T-helper 1 cell treated with Interleukin-12 subunit alpha and Interleukin-12 subunit beta and Interleukin-4 antibody, amounts not matched to agents 30 ng/mL and 1 ng/mL, for 36 hours (primary cell): Measurements from ENCODE around the gene LSS. TPM values are rescaled to one million over a fixed set of nuclear protein-coding genes. Genes with fewer than 3 reads are reported as not detected.

Source experiments
- intact Hi-C: fragments of 100-400 bp; cut with micrococcal nuclease; formaldehyde crosslinking; loops from one replicate; pipeline ENCODE4 v1.15.1; 2024
- total RNA-seq: library from RNA; stranded (reverse); gene quantifications from 2 replicates; pipeline ENCODE4 v1.2.3, GENCODE V29; 2022

Gene LSS
- total RNA-seq, 1 donor from 2014 or later = 48.5 TPM

DNA sequence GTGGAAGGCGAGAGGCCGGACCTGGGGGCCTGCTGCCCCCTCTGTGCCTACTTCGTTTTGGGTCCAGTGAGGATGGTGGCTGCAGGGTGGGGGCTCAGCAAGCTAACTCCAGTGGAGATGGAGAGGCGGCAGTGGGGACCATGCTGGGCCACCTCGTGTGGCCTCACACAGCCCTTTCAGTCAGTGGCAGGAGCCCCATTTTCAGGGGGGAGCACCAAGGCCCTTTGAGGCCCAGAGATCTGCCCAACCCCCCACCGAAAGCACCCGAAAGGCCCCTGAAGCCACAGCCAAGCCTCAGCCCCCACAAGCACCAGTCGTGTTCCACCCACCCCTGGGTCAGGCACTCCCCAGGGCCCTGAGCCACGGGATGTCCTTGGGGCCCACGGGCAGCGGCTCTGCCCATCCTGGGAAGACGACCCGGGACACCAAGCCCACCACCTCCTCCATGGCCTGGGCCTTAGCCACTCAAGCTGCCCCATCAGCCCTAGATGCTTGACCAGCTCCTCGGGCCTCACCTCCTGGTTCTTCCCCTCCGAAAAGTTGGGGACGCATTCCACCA lies 73.5 kb downstream of the LSS start:
- intact Hi-C loops = no loop called here

DNA sequence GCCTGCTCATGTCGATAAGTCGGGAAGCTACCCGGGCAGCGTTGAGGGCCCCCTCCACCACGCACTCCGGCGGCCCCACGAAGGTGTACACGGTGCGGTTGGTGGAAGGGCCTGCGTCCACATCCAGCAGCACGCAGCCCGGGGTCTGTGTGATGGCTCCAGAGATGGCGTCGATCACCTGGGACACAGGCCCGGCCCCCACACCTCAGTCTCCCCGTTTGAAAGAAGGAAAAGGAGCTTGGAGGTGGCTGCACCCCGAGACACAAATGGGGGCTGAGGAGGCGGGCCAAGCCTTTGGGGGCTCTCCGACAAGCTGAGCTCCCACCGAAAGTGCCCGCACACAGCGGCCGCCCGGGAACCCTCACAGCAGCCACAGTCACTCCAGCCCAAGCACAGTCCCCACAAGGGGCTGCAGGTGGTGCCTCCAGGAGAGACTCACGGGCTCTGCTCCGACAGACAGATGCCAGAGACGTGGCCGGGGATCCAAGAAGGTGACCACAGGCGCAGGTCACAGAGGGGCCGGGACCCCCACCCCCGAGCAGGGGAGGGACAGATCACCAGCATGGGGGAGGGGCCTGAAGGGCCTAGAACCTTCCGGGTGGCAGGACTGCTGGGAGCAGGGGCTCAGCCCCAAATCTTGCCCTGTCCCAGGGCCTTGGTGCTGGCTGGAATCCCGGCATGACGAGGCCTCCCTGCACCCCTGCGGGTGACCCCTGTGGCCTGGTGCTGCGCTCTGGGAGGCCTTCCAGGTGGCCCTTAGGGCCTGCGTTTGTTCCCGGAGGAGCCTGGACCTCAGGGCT lies 74.2 kb downstream of the LSS start:
- intact Hi-C loops = no loop called here

DNA sequence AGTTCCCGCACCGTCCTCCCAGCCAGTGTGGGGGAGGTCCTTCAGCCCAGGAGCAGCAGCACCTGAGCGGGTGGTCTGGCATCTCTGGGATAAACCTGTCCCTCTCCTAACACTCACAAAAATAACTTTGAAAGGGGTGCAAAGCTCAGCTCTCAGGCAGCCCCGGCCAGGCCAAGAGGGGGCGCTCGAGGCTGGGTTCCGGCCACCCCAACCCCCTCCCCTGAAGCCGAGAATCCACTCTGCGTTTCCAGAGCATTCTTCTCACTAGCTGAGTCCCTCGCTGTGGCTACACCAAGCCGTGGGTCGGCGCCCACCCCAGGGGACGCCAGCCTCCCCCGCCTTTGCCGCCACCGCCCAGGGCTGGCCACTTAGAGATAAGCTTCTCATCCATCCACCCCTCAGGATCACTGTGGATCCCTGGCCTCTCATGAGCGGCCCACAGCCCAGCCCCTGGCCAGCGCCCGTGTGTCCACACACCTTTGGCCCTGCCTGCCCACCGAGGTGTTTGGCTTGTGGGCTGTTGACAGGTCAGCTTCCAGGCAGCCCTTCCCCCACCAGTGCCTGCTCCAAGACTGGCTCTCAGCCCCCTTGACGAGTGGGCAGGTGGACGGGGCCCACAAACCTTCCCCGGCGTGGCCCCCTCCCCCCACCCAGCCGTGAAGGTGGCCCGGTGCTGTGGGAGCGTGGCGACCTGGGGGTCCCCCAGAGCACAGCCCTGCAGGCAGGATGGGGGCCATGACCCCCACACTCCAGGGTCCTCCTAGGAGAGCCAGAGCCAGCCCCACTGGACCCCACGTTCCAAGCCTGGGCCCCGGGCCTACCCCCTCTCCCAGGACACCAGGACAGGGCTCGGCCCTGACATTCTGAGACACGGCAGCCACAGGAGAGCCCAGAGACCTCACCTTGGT lies 75.1 kb downstream of the LSS start:
- intact Hi-C loops = no loop called here

DNA sequence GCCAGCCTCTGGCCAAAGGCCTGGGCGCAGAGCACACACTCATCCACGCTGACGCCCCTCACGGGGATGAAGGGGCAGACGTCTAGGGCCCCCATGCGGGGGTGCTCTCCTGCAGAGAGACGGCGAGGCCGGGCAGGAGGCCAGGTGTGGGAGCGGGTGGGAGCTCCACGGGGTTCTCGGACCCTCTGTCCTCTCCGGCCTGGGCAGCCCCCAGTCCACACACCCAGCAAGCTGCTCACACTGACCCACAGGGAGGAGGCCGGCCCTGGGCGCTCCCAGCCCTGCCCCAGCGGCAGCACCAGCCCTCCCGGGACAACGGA lies 75.7 kb downstream of the LSS start:
- intact Hi-C loops = no loop called here

DNA sequence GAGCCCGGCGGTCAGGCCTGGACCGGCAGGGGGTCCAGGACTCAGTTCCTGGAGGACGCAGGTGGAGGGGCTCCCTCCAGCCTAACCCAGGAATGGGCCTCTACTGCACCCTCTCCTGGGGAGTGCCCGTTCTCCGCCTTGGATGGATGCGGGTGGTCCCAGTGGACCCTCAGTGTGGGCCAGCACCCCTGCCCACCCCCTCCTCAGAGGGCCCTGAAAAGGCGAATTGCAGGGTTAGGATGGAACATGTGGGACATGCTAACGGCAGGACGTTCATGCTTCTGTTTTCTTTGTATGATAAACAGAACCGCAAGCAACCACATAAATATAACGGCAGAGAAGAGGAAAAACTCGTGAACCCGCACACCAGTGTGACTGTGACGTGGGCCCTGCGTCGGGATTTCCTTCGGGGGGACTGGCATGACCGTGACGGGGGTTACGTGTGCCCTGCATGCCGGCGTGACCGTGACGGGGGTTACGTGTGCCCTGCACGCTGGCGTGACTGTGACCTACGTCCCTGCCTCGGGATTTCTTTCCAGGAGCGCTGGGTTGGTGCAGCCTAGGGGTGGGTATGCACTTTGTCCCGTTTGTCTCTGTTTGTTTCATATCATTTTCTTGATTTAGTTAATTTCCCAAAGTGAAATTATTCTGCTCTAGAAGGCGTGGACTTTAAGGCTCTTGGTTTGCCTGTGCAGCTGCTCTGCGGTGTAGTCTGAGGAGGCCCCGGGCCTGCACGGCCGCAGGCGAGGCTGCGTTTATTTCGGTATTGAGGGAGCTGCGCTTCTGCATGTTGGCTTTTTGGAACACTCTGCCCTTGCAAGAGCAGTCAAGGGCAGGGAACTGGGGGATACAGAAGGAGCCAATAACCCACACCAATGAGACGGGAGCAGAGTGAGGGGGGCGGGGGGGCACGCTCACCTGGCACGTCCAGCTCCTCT lies 76.3 kb downstream of the LSS start:
- intact Hi-C loops = no loop called here

DNA sequence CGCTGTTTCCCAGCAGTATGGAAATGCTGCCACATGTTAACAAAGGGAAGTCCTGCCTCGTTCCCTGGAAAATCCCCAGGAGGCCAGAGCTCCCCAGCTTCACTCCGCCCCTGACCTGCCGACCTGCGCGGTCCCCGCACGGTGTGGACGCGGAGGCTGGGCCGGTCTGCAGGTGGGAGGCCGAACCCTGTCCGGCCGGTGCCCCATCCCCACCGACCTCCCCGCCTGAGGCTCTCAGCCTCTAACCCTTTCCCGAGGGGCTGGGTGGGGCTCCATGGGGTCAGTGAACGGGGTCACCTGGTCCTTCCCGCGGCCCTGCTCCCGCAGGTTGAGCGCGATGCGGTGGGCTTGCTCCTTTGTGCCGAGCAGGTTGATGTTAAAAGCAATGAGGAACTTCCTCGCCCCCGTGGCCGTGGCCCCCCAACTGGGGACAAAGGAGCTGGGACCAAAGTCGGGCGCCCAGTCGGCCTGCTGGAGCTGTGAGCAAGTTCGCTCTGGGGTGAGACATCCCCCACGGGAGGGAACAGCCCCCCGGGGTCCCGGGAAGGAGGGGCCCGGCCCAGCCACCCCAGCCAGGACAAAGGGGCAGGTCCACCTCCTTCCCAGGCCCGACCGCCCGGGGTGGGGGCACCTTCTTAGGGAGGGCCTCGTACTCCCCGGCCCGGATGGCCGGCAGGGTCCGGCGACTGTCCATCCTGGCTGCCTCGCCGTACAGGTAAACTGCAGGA lies 77.1 kb downstream of the LSS start:
- intact Hi-C loops = no loop called here

DNA sequence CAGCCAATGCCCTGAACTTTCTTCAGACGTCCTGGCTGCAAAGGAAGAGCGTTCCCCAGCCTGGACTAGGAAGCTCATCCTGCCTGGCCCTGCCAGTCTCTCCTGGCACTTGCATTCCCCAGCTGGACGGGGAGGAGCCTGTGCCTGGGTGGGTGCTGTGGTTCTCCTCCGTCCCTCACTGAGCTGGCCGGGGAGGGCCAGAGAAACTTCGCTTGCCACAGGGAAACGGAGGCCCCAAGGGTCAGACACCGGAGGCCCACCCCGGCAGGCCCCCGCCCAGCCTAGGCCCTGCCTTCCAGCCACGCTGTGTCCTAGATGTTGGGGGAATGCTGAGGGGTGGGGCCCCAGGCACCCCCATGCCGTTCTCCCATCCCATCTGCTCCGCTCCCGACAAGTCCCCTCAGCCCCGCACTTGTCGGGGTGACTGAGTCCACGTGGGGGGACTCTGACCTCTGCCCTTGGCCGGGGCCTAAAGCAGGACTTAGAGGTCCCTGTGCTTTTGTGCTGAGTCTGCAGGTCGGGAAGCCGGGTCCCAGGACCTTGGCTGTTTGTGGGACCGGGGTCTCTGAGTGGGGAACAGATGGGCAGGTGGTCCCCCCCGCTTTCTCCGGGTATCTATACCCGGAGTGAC lies 78.0 kb downstream of the LSS start:
- intact Hi-C loops = no loop called here

DNA sequence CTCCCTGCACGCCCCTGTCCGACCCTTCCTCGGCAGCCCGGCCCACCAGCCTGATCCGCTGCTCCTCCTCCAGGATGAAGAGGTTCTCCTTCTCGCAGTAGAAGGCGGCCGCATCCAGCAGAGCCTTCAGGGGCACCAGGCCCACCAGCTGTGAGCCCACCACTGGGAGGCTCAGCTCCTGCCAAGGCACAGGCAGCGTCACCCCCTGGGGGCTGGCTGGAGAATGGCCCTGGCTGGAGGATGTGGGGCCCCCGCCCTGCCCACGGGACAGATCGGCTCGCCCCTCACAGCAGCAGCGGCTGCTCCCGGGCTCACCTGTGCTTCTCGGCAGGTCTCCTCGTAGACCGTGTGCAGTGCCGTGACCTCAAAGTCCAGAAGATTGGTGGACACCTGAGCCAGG lies 78.5 kb downstream of the LSS start:
- intact Hi-C loops = no loop called here

DNA sequence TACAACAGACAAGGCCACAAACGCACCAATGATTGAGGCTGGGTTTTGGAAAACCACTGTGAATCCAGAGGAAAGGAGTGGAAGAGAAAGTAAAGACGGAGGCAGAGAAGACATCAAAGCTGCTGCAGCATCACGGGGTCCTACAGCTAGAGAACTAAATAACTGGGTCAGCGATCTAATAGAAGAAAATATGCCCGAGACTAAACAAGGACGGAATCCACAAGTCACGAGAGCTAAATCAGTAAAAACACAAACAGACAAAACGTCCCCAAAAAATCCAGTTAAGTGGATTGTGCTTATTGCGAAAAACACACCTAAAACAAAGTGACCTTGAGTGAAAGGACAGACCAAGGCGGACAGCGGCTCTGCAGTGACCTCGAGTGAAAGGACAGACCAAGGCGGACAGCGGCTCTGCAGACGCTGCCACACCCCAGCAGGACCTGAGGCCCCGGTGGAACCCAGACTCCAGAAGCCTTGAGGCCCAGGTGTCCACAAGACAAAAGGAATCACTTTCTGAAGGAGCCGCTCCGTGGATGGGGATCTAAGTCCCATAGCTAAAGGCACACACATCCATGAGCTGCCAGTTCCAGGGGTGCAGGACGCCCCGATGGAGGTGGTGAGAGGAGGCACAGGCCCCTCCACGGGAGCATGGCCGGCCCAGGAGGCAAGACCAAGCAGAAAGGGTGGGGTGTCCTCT lies 79.2 kb downstream of the LSS start:
- intact Hi-C loops = loop anchor here (10.0 kb wide), 1 partner anchor 305 kb away; the partner anchor contains the start of gene DIP2A

DNA sequence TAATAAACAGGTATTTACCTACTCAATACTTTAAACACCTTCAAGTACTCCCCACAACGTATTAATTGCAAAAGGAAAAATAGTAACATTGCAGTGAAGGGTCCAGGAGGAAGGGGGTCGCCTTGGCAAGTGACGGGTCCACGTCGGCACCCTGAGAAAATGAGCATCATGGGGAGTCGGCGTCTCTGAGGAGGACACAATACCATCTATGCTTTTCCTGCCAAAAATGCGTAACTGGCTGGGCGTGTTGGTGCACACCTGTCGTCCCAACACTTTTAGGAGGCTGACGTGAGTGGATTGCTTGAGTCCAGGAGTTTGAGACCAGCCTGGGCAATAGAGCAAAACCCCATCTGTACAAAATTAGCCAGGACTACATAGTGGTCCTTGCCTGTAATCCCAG lies 80.5 kb downstream of the LSS start:
- intact Hi-C loops = loop anchor here (10.0 kb wide), 1 partner anchor 307 kb away; the partner anchor contains the start of gene DIP2A

DNA sequence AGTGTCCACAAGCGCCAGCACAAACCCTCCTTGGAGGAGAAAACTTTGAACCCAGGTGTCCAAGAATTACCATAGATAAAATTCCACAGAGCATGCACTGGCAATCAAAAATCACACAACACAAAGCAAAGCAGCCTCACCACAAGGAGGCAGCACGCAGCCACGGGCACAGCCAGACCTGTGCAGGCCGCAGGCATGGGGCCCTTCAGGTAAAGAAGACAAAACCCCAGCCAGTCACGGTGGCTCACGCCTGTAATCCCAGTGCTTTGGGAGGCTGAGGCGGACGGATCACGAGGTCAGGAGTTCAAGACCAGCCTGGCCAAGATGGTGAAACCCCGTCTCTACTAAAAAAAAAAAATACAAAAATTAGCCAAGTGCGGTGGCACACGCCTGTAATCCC lies 81.1 kb downstream of the LSS start:
- intact Hi-C loops = loop anchor here (10.0 kb wide), 1 partner anchor 307 kb away; the partner anchor contains the start of gene DIP2A

DNA sequence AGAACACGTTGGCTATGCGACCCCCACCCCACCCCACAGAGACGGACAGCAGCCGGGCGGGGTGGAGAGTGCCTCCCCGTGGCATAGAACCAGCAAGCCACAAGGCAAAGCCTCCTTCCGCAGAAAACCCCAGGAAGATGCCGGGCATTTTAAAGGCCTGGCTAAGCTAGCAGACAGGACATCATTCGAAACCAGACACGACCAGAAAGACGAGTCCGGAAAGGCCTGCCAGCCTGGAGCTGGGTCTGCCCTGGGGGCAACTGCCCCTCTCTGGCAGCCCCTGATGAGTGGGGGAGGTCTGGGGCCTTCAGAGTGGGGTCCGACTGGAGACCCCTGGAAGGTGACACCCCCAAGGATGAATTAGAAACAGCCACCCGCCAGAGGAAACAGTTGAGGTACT lies 81.7 kb downstream of the LSS start:
- intact Hi-C loops = loop anchor here (10.0 kb wide), 1 partner anchor 308 kb away; the partner anchor contains the start of gene DIP2A

DNA sequence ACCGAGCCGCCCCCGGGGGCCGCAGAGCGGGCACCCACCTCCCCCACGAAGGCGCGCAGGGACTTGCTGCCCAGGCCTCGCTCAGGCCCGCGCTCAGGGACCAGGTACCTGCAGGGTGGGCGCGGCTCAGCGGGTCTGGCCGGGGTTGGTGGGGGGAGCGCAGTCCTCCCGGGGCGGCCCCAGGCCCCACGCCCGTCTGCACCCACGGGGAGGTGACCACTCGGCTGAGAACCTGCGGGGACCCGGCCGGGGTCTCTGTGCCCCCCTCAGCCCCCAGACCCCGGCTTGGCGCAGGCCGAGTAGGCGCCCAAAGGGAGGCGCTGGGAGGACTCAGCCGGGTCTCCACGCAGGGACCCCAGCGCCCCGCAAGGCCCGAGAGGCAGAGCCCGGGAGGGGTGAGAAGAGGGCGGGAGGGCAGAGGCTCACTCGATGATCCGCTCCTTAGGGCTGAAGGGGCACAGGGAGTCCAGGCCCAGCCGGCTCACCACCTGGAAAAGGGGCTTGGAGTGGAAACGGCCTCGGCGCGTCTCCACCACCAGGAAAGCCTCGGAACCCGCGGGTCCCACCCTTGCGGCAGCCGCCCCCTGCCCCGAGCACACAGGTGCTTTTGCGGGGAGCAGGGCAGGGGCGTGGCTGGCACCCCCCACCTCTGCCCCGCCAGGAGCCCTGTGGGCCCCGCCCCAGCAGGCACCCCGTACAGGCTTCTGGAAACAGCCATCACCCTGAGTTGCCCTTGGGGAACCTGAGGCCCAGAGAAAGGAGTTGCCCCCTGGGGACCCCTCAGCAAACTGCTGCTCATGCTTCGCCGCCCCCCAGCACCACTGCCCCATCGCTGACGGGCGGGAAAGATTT lies 82.5 kb downstream of the LSS start:
- intact Hi-C loops = loop anchor here (10.0 kb wide), 1 partner anchor 309 kb away; the partner anchor contains the start of gene DIP2A

DNA sequence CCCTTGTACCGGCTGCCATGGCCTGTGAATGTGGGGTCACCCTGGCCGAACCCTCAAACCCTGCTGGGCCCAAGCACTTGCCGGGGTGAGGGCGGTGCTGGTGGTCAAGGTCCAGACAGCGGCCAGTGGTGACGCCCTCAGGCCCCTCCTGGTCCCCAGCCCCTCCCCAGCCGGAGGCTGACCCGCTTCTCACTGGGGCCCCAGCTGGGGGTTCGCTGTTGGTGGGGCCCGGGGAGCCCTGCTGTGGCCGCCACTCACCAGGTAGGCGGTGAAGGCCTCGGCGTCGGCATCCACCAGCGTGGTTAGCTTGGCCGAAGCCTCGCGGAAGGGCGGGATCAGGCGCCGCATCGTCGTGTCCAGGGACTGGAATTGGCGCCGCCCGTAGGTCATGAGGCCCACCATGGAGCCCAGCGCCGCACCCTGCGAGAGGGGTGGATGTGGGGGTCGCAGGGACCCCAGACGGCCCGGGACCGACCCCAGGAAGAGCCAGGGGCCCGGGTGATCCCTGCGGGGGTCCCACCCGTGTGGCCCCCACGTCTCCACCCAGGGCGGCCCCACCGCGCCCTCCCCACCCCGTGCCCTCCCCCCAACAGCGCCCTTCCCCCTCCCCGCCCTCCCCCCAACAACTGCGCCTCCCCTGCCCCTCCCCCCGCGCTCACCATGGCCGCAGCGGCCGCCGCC lies 83.3 kb downstream of the LSS start:
- intact Hi-C loops = loop anchor here (10.0 kb wide), 1 partner anchor 310 kb away; the partner anchor contains the start of gene DIP2A

DNA sequence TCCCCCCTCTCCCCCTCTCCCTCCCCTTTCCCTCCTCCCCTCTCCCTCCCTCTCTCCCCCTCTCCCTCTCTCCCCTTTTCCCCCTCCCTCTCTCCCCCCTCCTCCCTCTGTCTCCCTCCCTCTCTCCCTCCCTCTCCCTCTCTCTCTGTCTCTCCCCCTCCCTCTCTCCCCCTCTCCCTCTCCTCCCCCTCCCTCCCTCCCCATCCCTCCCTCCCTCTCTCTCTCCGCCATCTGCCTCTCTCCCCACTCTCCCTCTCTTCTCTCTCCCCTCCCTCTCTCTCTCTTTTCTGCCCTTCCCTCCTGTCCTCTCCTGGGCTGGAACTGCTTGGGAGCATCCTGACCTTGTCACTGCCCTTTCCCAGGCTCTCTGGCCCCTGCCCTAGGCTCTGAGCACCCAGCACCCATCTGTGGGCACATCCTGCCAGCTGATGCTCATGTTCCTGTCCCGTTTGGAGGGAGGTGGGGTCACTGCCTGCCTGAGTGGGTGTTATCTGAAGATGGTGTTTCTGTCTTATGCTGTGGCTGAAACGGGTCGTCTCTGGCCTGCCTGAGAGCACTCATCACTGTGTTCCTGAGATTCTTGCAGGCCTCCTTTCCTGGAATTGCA lies 84.0 kb downstream of the LSS start:
- intact Hi-C loops = loop anchor here (10.0 kb wide), 1 partner anchor 310 kb away; the partner anchor contains the start of gene DIP2A

DNA sequence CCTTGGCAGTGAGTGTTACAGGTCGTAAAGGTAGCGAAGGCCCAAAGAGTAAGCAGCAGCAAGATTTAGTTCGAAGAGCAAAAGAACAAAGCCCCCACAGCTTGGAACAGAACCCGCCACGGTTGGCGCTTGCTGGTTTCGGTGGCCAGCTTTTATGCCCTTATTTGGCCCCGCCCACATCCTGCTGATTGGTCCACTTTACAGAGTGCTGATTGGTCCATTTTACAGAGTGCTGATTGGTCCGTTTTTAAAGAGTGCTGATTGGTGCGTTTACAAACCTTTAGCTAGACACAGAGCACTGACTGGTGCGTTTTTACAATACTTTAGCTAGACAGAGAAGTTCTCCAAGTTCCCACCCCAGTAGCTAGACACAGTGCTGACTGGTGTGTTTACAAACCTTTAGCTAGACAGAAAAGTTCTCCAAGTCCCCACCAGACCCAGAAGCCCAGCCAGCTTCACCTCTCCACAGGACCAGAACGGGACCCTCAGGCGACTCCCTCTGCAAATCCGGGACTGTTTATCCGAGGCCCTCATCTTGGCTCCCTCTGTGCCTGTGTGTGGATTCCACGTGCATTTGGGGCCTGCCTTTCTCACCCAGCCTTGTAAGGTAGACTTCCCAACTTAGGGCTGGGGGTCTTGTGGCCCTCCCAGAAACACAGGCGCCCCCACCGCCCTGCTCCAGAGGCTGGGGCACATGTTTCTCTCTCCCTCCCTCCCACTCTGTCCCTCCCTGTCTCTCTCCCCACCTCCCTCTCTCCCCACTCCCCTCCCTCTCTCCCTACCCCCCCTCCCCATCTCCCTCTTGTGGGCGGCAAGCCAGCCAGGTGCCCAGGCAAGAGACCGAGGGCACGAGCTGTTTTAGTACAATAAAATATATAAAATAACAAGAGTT lies 85.7 kb downstream of the LSS start:
- intact Hi-C loops = loop anchor here (1.0 to 10.0 kb wide), 7 partner anchors 41 to 312 kb away; partner anchors contain the start of genes DIP2A, SPATC1L and YBEY
